ACC112 (cell line): ENCODE measurements around the gene PGM1.

Experiments used
- H2AFZ ChIP-seq: fragments of 200-600 bp; sonication (generic); one replicate; pipeline ENCODE4 v1.6.0; 2017; ENCODE audit warnings: antibody characterized with exemption, low read length; ENCODE audit not compliant: unreplicated experiment
- H3K27ac ChIP-seq: fragments of 200-600 bp; sonication (generic); 2 replicates; pipeline ENCODE4 v1.5.1; 2014; ENCODE audit warnings: low read depth, mild to moderate bottlenecking, antibody characterized with exemption, low read length, moderate library complexity
- H3K27me3 ChIP-seq: fragments of 200-600 bp; sonication (generic); 2 replicates; pipeline ENCODE4 v1.6.1; 2014; ENCODE audit warnings: mild to moderate bottlenecking, antibody characterized with exemption, low read length, moderate library complexity, mixed read lengths; ENCODE audit not compliant: insufficient read depth
- H3K36me3 ChIP-seq: fragments of 200-600 bp; sonication (generic); 2 replicates; pipeline ENCODE4 v1.6.1; 2016; ENCODE audit warnings: mild to moderate bottlenecking, antibody characterized with exemption, low read length, moderate library complexity, mixed read lengths; ENCODE audit not compliant: insufficient read depth
- H3K4me1 ChIP-seq: fragments of 200-600 bp; sonication (generic); one replicate; pipeline ENCODE4 v1.6.1; 2016; ENCODE audit warnings: low read length, mixed read lengths; ENCODE audit not compliant: insufficient read depth, unreplicated experiment, control insufficient read depth
- H3K4me3 ChIP-seq: fragments of 200-600 bp; sonication (generic); 2 replicates; pipeline ENCODE4 v1.5.1; 2014; ENCODE audit warnings: mild to moderate bottlenecking, low read depth, low read length
- H3K79me2 ChIP-seq: fragments of 200-600 bp; sonication (generic); one replicate; pipeline ENCODE4 v1.6.0; 2016; ENCODE audit warnings: low read length; ENCODE audit not compliant: control insufficient read depth, unreplicated experiment, insufficient read depth

PGM1 gene

GRCh38 chr1:63641615-63642014 is 48.4 kb downstream of the PGM1 start:
- Histone ChIP-seq H2AFZ (no peak overlapping the region), H3K36me3 (peaks cover 17% of the 10 kb centered on the region), H3K4me3 (no peak overlapping the region), H3K27ac (no peak overlapping the region), H3K79me2 (no peaks in the 10 kb centered on the region), H3K27me3 (no peaks in the 10 kb centered on the region), H3K4me1 (no peaks in the 10 kb centered on the region)

GRCh38 chr1:63642901-63643300 is 49.7 kb downstream of the PGM1 start:
- H3K36me3 ChIP-seq = peaks cover 14% of the 10 kb centered on the region

GRCh38 chr1:63643517-63643916 is 50.3 kb downstream of the PGM1 start:
- Histone ChIP-seq H3K27ac (no peak overlapping the region), H3K27me3 (no peaks in the 10 kb centered on the region), H3K4me1 (no peaks in the 10 kb centered on the region), H3K36me3 (peaks cover 15% of the 10 kb centered on the region), H3K4me3 (no peak overlapping the region), H3K79me2 (no peaks in the 10 kb centered on the region), H2AFZ (no peak overlapping the region)

More at GRCh38 chr1:63642901-63643300, 49.7 kb downstream of the PGM1 start:
- Histone ChIP-seq H3K4me3 (no peak overlapping the region), H3K4me1 (no peaks in the 10 kb centered on the region), H3K27me3 (no peaks in the 10 kb centered on the region), H2AFZ (no peak overlapping the region), H3K79me2 (no peaks in the 10 kb centered on the region), H3K27ac (no peak overlapping the region)

- H3K27me3 ChIP-seq = no peaks in the 10 kb centered on the region
- no peaks in the 10 kb centered on the region for H3K4me1 ChIP-seq
- H2AFZ ChIP-seq = no peak overlapping the region
- peaks cover 16% of the 10 kb centered on the region for H3K36me3 ChIP-seq
- no peak overlapping the region for H3K4me3 ChIP-seq
- H3K27ac ChIP-seq = no peak overlapping the region
- H3K79me2 ChIP-seq = no peaks in the 10 kb centered on the region
These were observed 50.7 kb downstream of the PGM1 start for GRCh38 chr1:63643926-63644325.

GRCh38 chr1:63645317-63645716 is 52.1 kb downstream of the PGM1 start:
- Histone ChIP-seq H2AFZ (no peak overlapping the region), H3K27ac (no peak overlapping the region), H3K27me3 (no peaks in the 10 kb centered on the region), H3K36me3 (peaks cover 23% of the 10 kb centered on the region), H3K79me2 (no peaks in the 10 kb centered on the region), H3K4me1 (no peaks in the 10 kb centered on the region), H3K4me3 (no peak overlapping the region)

- Histone ChIP-seq H2AFZ (no peak overlapping the region), H3K79me2 (no peaks in the 10 kb centered on the region), H3K4me3 (no peak overlapping the region), H3K36me3 (peaks cover 14% of the 10 kb centered on the region; the same call in 1 of the 2 replicates), H3K4me1 (no peaks in the 10 kb centered on the region), H3K27ac (no peak overlapping the region), H3K27me3 (no peaks in the 10 kb centered on the region)
These were observed 55.5 kb downstream of the PGM1 start for GRCh38 chr1:63648689-63649088.

- peaks cover 26% of the 10 kb centered on the region; the same call in 1 of the 2 replicates for H3K36me3 ChIP-seq
- H3K27ac ChIP-seq = no peak overlapping the region
- H3K27me3 ChIP-seq = no peaks in the 10 kb centered on the region
- H3K79me2 ChIP-seq = no peaks in the 10 kb centered on the region
- no peak overlapping the region for H3K4me3 ChIP-seq
- no peak overlapping the region for H2AFZ ChIP-seq
- H3K4me1 ChIP-seq = no peaks in the 10 kb centered on the region
These were observed 58.0 kb downstream of the PGM1 start for GRCh38 chr1:63651161-63651701.

GRCh38 chr1:63653976-63654375 is 60.8 kb downstream of the PGM1 start:
- H3K36me3 ChIP-seq = peaks cover 28% of the 10 kb centered on the region
- H2AFZ ChIP-seq = no peak overlapping the region
- H3K27ac ChIP-seq = no peak overlapping the region
- no peaks in the 10 kb centered on the region for H3K79me2 ChIP-seq
- no peaks in the 10 kb centered on the region for H3K27me3 ChIP-seq
- H3K4me1 ChIP-seq = no peaks in the 10 kb centered on the region
- no peak overlapping the region for H3K4me3 ChIP-seq

GRCh38 chr1:63659448-63659847 is 66.2 kb downstream of the PGM1 start:
- Histone ChIP-seq H3K27ac (no peak overlapping the region), H3K4me1 (peaks cover 35% of the 10 kb centered on the region), H3K4me3 (no peak overlapping the region), H3K79me2 (no peaks in the 10 kb centered on the region), H3K36me3 (peaks cover 21% of the 10 kb centered on the region), H2AFZ (no peak overlapping the region), H3K27me3 (no peaks in the 10 kb centered on the region)

- peak overlapping the region; percentile 40 for H2AFZ ChIP-seq
- H3K4me1 ChIP-seq = peaks cover 35% of the 10 kb centered on the region
- no peaks in the 10 kb centered on the region for H3K79me2 ChIP-seq
- H3K36me3 ChIP-seq = peaks cover 8% of the 10 kb centered on the region; the same call in 1 of the 2 replicates
- peak overlapping the region; percentile 41; the same call in 1 of the 2 replicates for H3K4me3 ChIP-seq
- H3K27ac ChIP-seq = peak overlapping the region; percentile 97
- no peaks in the 10 kb centered on the region for H3K27me3 ChIP-seq
These were observed 69.0 kb downstream of the PGM1 start for GRCh38 chr1:63662056-63662836.

GRCh38 chr1:63662841-63663240 is 69.6 kb downstream of the PGM1 start:
- no peaks in the 10 kb centered on the region for H3K79me2 ChIP-seq
- peak overlapping the region; percentile 17 for H2AFZ ChIP-seq
- H3K4me3 ChIP-seq = peak overlapping the region; percentile 38; the same call in 1 of the 2 replicates
- 0 out of 2 replicates have a peak, but pooled peaks cover 2% of the 10 kb centered on the region for H3K36me3 ChIP-seq
- H3K4me1 ChIP-seq = peaks cover 35% of the 10 kb centered on the region
- H3K27me3 ChIP-seq = no peaks in the 10 kb centered on the region
- peak overlapping the region; percentile 97 for H3K27ac ChIP-seq
